ENCODE data around the gene SYT7.

GRCh38 chr11:61546663-61547062 lies 34.2 kb downstream of the SYT7 start:
- no peak for TF ChIP-seq ZNF274 (IDR thresholded peaks at IDR 0.05; ENCODE audit: low read depth, low read length)
- TF ChIP-seq SUZ12 (IDR thresholded peaks at IDR 0.05; ENCODE audit: extremely low read depth, insufficient read depth, insufficient read length), result no peak
